T follicular helper cell (primary cell): ENCODE measurements around the gene COL8A1.
"Not testable (repeated sequence)": the region's sequence is repeated elsewhere in the genome, so short reads cannot be mapped to it uniquely, and the experiment has no call there.

ENCODE experiments used
- DNase-seq: peaks from one replicate; pipeline ENCODE4 v3.0.0-alpha.2; 2020; ENCODE audit warnings: low read depth
- total RNA-seq, 2 experiments: gene quantifications; one replicate each; lab custom pipeline; 2026; lab: John Stamatoyannopoulos, UW

COL8A1 gene
- 0 reads per million in 2 experiments for total RNA-seq

- no peak for DNase-seq
These were observed at the start of gene COL8A1 for GRCh38 chr3:99638167-99638948. Gene COL8A1, plus strand, starts transcription at chr3:99638594. Its CDS starts 152,089 bp downstream, at chr3:99790683.

- DNase-seq: not testable (repeated sequence)
These were observed 49.2 kb upstream of the COL8A1 start for GRCh38 chr3:99589168-99589567.

- no peak for DNase-seq
These were observed 38.5 kb upstream of the COL8A1 start for GRCh38 chr3:99599894-99600293.

GRCh38 chr3:99601515-99601914 is 36.9 kb upstream of the COL8A1 start:
- no peak for DNase-seq

GRCh38 chr3:99602183-99602582 is 36.2 kb upstream of the COL8A1 start:
- DNase-seq: no peak

GRCh38 chr3:99607151-99607550 is 31.2 kb upstream of the COL8A1 start:
- no peak for DNase-seq

GRCh38 chr3:99614768-99615167 is 23.6 kb upstream of the COL8A1 start:
- DNase-seq: no peak

- no peak for DNase-seq
These were observed 18.2 kb upstream of the COL8A1 start for GRCh38 chr3:99620077-99620767.

GRCh38 chr3:99620976-99621375 is 17.4 kb upstream of the COL8A1 start:
- DNase-seq: no peak

- DNase-seq: no peak
These were observed 13.7 kb upstream of the COL8A1 start for GRCh38 chr3:99624496-99625236.

GRCh38 chr3:99625237-99625622 is 13.2 kb upstream of the COL8A1 start:
- no peak for DNase-seq

- no peak for DNase-seq
These were observed 12.6 kb upstream of the COL8A1 start for GRCh38 chr3:99625643-99626416.

- no peak for DNase-seq
These were observed 12.0 kb upstream of the COL8A1 start for GRCh38 chr3:99626417-99626788.

GRCh38 chr3:99627062-99627826 is 11.2 kb upstream of the COL8A1 start:
- DNase-seq: no peak

GRCh38 chr3:99630815-99631214 is 7.6 kb upstream of the COL8A1 start:
- DNase-seq: no peak

GRCh38 chr3:99633887-99634558 is 4.4 kb upstream of the COL8A1 start:
- DNase-seq: no peak

GRCh38 chr3:99634881-99635280 is 3.5 kb upstream of the COL8A1 start:
- DNase-seq: no peak

GRCh38 chr3:99635348-99635747 is 3.0 kb upstream of the COL8A1 start:
- no peak for DNase-seq

GRCh38 chr3:99637016-99637367 is 1.4 kb upstream of the COL8A1 start:
- DNase-seq: no peak

- DNase-seq: no peak
These were observed 854 bp upstream of the COL8A1 start for GRCh38 chr3:99637368-99638111.
